ENCODE results near the gene SH2D1B.

- TF ChIP-seq CTCF (IDR thresholded peaks at IDR 0.05) = no peak
- no peak for TF ChIP-seq POLR2A (IDR thresholded peaks at IDR 0.05)
Observed at GRCh38 chr1:162412002-162412401, at the start of gene SH2D1B.
